ENCODE data around the gene EDARADD.

DNA sequence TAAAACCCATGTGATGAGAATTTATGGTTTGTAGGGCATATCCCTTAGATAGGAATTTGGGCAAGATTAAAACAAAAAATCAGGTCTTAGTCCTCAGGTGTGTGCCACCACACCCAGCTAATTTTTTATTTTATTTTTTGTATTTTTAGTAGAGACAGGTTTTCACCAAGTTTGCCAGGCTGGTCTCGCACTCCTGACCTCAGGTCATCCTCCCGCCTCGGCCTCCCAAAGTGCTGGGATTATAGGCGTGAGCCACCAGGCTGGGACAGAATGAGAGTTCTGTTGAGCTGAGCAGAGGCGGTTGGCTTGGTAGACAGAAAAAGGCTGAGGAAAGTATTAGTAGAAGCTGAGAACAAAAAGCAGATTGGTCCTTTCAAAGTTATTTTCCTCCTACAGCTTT lies 43.8 kb upstream of the EDARADD start:
- TF ChIP-seq, protein P1, sequence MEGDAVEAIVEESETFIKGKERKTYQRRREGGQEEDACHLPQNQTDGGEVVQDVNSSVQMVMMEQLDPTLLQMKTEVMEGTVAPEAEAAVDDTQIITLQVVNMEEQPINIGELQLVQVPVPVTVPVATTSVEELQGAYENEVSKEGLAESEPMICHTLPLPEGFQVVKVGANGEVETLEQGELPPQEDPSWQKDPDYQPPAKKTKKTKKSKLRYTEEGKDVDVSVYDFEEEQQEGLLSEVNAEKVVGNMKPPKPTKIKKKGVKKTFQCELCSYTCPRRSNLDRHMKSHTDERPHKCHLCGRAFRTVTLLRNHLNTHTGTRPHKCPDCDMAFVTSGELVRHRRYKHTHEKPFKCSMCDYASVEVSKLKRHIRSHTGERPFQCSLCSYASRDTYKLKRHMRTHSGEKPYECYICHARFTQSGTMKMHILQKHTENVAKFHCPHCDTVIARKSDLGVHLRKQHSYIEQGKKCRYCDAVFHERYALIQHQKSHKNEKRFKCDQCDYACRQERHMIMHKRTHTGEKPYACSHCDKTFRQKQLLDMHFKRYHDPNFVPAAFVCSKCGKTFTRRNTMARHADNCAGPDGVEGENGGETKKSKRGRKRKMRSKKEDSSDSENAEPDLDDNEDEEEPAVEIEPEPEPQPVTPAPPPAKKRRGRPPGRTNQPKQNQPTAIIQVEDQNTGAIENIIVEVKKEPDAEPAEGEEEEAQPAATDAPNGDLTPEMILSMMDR (IDR thresholded peaks at IDR 0.05), result no peak
- no peak for TF ChIP-seq POLR2AphosphoS5 (IDR thresholded peaks at IDR 0.05)

Measured in gastroesophageal sphincter (tissue), 3 donors.